Measurements from ENCODE around the gene HM13.

The HM13 gene

GRCh38 chr20:31565699-31566318 lies 51.6 kb downstream of the HM13 start:
- no peak overlapping the region for H3K4me3 ChIP-seq (ENCODE audit: low read depth, low read length)
- TF ChIP-seq POLR2A (IDR thresholded peaks at IDR 0.05; ENCODE audit: extremely low read depth, insufficient read length) (no peak), MYC (IDR thresholded peaks at IDR 0.05; ENCODE audit: low read depth, low read length) (no peak)
- TF ChIP-seq, protein P1, sequence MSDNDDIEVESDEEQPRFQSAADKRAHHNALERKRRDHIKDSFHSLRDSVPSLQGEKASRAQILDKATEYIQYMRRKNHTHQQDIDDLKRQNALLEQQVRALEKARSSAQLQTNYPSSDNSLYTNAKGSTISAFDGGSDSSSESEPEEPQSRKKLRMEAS (IDR thresholded peaks at IDR 0.05; ENCODE audit: low read depth, low read length), result no peak
- DNase-seq (ENCODE audit: low read depth), result no peak

DNA sequence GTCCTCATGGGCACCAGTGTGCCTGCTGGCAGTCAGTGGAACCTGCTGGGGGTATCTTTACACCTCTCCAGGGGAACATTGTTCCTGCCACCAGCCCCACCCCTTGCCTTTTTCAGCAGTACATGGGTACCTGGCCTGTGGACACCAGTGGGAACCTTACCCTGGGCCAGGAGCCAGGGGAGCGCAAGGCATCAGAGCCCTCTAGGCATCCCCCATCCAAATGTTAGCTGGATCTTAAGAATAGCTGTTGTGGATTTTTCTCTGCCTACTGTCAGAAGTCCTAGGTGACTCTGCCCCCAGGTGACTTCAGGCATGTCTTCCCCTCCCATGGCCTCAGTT lies 52.0 kb downstream of the HM13 start:
- no peak for TF ChIP-seq POLR2A (IDR thresholded peaks at IDR 0.05; ENCODE audit: extremely low read depth, insufficient read length)
- no peak for TF ChIP-seq MYC (IDR thresholded peaks at IDR 0.05; ENCODE audit: low read depth, low read length)
- TF ChIP-seq, protein P1 (IDR thresholded peaks at IDR 0.05; ENCODE audit: low read depth, low read length), result no peak
- TF ChIP-seq, protein P2, sequence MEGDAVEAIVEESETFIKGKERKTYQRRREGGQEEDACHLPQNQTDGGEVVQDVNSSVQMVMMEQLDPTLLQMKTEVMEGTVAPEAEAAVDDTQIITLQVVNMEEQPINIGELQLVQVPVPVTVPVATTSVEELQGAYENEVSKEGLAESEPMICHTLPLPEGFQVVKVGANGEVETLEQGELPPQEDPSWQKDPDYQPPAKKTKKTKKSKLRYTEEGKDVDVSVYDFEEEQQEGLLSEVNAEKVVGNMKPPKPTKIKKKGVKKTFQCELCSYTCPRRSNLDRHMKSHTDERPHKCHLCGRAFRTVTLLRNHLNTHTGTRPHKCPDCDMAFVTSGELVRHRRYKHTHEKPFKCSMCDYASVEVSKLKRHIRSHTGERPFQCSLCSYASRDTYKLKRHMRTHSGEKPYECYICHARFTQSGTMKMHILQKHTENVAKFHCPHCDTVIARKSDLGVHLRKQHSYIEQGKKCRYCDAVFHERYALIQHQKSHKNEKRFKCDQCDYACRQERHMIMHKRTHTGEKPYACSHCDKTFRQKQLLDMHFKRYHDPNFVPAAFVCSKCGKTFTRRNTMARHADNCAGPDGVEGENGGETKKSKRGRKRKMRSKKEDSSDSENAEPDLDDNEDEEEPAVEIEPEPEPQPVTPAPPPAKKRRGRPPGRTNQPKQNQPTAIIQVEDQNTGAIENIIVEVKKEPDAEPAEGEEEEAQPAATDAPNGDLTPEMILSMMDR (IDR thresholded peaks at IDR 0.05; ENCODE audit: low read depth, low read length), result no peak
- DNase-seq (ENCODE audit: low read depth), result no peak
- H3K4me3 ChIP-seq (ENCODE audit: low read depth, low read length), result no peak overlapping the region

- DNase-seq (ENCODE audit: low read depth), result no peak
- no peak for TF ChIP-seq POLR2A (IDR thresholded peaks at IDR 0.05; ENCODE audit: extremely low read depth, insufficient read length)
- TF ChIP-seq, protein P2 (IDR thresholded peaks at IDR 0.05; ENCODE audit: low read depth, low read length), result no peak
- TF ChIP-seq, protein P1 (IDR thresholded peaks at IDR 0.05; ENCODE audit: low read depth, low read length), result no peak
- no peak for TF ChIP-seq MYC (IDR thresholded peaks at IDR 0.05; ENCODE audit: low read depth, low read length)
- H3K4me3 ChIP-seq (ENCODE audit: low read depth, low read length), result no peak overlapping the region
Measured at GRCh38 chr20:31566658-31567379, 52.6 kb downstream of the HM13 start.

- no peak for TF ChIP-seq POLR2A (IDR thresholded peaks at IDR 0.05; ENCODE audit: extremely low read depth, insufficient read length)
- TF ChIP-seq, protein P2 (IDR thresholded peaks at IDR 0.05; ENCODE audit: low read depth, low read length), result no peak
- TF ChIP-seq, protein P1 (IDR thresholded peaks at IDR 0.05; ENCODE audit: low read depth, low read length), result no peak
- H3K4me3 ChIP-seq (ENCODE audit: low read depth, low read length), result no peak overlapping the region
- no peak for DNase-seq (ENCODE audit: low read depth)
Measured at GRCh38 chr20:31567380-31567720, 53.1 kb downstream of the HM13 start.

DNA sequence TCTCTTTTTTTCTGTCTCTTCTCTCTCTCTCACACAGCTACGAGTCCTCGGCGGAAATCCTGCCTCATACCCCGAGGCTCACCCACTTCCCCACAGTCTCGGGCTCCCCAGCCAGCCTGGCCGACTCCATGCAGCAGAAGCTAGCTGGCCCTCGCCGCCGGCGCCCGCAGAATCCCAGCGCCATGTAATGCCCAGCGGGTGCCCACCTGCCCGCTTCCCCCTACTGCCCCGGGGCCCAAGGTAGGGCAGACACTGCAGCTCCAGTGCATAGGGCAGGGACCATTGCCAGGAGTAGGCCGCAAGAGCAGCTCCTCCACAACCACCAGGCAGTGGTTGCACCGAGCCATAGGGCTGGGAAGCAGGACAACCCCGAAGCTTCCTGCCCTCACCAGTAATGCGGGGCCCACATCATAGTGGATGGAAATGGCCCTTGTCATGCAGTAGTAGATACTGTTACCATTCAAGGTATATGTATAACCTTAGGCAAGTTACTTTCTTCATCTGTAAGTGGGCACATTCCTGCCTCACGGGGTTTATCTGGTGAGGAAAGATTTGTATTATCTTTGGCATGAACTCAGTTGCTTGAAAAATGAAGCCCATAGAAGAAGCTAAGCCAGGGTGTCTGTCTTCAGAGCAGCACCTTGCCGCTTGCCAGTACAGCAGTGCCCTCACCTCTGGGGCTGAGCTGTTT lies 53.9 kb downstream of the HM13 start:
- DNase-seq (ENCODE audit: low read depth), result no peak
- H3K4me3 ChIP-seq (ENCODE audit: low read depth, low read length), result no peak overlapping the region
- TF ChIP-seq, protein P1 (IDR thresholded peaks at IDR 0.05; ENCODE audit: low read depth, low read length), result no peak
- TF ChIP-seq, protein P2 (IDR thresholded peaks at IDR 0.05; ENCODE audit: low read depth, low read length), result no peak
- TF ChIP-seq MYC (IDR thresholded peaks at IDR 0.05; ENCODE audit: low read depth, low read length), result no peak
- TF ChIP-seq POLR2A (IDR thresholded peaks at IDR 0.05; ENCODE audit: extremely low read depth, insufficient read length), result no peak

DNA sequence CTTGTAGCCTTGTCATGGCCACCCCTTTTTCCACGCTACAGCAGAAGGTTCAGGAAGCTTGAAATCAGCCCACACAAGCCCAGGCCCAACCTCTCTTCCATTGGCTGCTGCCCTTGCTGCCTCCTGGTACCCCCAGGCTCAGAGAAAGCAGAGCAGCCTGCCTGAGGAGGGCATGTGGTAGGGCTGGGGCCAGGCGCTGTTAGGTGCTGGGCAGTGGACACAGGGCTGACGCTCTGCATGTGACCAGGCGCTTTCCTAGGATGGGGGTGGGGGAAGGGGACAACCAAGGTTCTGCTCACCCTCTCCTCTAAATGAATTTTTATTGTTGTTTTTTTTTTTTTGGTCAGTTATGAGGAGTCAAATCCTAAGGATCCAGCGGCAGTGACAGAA lies 54.5 kb downstream of the HM13 start:
- DNase-seq (ENCODE audit: low read depth), result no peak
- TF ChIP-seq, protein P2 (IDR thresholded peaks at IDR 0.05; ENCODE audit: low read depth, low read length), result no peak
- no peak for TF ChIP-seq POLR2A (IDR thresholded peaks at IDR 0.05; ENCODE audit: extremely low read depth, insufficient read length)
- TF ChIP-seq, protein P1 (IDR thresholded peaks at IDR 0.05; ENCODE audit: low read depth, low read length), result no peak
- no peak for TF ChIP-seq MYC (IDR thresholded peaks at IDR 0.05; ENCODE audit: low read depth, low read length)
- no peak overlapping the region for H3K4me3 ChIP-seq (ENCODE audit: low read depth, low read length)

Data from NB4 (cell line).